ENCODE data around the gene C17orf58. TPM values are rescaled to one million over a fixed set of nuclear protein-coding genes. Genes with fewer than 3 reads are reported as not detected.

Gene C17orf58
- total and polyA plus RNA-seq, 2 of the 4 experiments (the other 2 are of a cell fraction) = 7.2 to 10.2 TPM

DNA sequence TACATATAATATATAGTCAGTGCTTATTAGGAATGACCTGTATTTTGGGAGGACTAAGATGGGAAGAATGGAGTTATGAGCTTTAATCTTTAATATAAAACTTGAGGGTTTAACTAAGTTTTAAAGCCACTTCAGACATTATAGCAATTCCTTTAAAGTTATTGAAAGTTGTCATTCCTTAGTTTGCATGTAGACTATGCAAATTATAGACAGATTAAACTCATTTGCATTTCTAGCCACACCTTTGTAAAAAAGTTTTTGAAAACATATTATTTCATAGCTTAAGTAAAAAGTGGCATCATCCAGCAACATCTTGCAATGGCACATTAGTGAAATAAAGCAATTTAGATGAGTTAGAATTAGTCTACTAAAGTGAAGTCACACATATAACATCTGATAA is 49.8 kb downstream of the C17orf58 start:
- BruUV-seq (replicated peaks) = no TSS peak
- TF ChIP-seq RAD21 (IDR thresholded peaks at IDR 0.05; ENCODE audit: low read length) = no peak
- TF ChIP-seq RFX5 (IDR thresholded peaks at IDR 0.05; ENCODE audit: low read depth, low read length) = no peak
- TF ChIP-seq, protein P1, sequence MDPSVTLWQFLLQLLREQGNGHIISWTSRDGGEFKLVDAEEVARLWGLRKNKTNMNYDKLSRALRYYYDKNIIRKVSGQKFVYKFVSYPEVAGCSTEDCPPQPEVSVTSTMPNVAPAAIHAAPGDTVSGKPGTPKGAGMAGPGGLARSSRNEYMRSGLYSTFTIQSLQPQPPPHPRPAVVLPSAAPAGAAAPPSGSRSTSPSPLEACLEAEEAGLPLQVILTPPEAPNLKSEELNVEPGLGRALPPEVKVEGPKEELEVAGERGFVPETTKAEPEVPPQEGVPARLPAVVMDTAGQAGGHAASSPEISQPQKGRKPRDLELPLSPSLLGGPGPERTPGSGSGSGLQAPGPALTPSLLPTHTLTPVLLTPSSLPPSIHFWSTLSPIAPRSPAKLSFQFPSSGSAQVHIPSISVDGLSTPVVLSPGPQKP (IDR thresholded peaks at IDR 0.05; ENCODE audit: borderline replicate concordance, low read depth, low read length) = no peak
- TF ChIP-seq, protein P2, sequence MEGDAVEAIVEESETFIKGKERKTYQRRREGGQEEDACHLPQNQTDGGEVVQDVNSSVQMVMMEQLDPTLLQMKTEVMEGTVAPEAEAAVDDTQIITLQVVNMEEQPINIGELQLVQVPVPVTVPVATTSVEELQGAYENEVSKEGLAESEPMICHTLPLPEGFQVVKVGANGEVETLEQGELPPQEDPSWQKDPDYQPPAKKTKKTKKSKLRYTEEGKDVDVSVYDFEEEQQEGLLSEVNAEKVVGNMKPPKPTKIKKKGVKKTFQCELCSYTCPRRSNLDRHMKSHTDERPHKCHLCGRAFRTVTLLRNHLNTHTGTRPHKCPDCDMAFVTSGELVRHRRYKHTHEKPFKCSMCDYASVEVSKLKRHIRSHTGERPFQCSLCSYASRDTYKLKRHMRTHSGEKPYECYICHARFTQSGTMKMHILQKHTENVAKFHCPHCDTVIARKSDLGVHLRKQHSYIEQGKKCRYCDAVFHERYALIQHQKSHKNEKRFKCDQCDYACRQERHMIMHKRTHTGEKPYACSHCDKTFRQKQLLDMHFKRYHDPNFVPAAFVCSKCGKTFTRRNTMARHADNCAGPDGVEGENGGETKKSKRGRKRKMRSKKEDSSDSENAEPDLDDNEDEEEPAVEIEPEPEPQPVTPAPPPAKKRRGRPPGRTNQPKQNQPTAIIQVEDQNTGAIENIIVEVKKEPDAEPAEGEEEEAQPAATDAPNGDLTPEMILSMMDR (conservative IDR thresholded peaks at IDR 0.05; ENCODE audit: low read depth, low read length) = no peak
- TF ChIP-seq POLR2A (IDR thresholded peaks at IDR 0.05; ENCODE audit: low read depth, low read length) = no peak
- TF ChIP-seq CHD1 (IDR thresholded peaks at IDR 0.05; ENCODE audit: low read depth, low read length) = no peak
- no peak for TF ChIP-seq FOS (IDR thresholded peaks at IDR 0.05; ENCODE audit: low read depth, low read length)
- no peak for TF ChIP-seq MXI1 (IDR thresholded peaks at IDR 0.05; ENCODE audit: borderline replicate concordance, low read depth, low read length)
- TF ChIP-seq SMC3 (IDR thresholded peaks at IDR 0.05; ENCODE audit: low read depth, low read length) = no peak
- no peak for TF ChIP-seq MAFK (IDR thresholded peaks at IDR 0.05; ENCODE audit: low read depth, low read length)
- TF ChIP-seq BHLHE40 (IDR thresholded peaks at IDR 0.05; ENCODE audit: low read depth, low read length) = no peak
- TF ChIP-seq MAZ (IDR thresholded peaks at IDR 0.05; ENCODE audit: borderline replicate concordance, low read depth, low read length) = no peak
- no peak for TF ChIP-seq CEBPB (IDR thresholded peaks at IDR 0.05; ENCODE audit: low read depth, low read length)
- no peak for TF ChIP-seq NFE2L2 (IDR thresholded peaks at IDR 0.05; ENCODE audit: low read depth, low read length)
- TF ChIP-seq, protein P3, sequence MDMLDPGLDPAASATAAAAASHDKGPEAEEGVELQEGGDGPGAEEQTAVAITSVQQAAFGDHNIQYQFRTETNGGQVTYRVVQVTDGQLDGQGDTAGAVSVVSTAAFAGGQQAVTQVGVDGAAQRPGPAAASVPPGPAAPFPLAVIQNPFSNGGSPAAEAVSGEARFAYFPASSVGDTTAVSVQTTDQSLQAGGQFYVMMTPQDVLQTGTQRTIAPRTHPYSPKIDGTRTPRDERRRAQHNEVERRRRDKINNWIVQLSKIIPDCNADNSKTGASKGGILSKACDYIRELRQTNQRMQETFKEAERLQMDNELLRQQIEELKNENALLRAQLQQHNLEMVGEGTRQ (IDR thresholded peaks at IDR 0.05; ENCODE audit: low read depth, low read length) = no peak
- no peak overlapping the region for H2BK120ac ChIP-seq (ENCODE audit: low read depth, low read length)
- intact Hi-C loops (cut with micrococcal nuclease) = no loop called here
- no peak overlapping the region for H4K8ac ChIP-seq (ENCODE audit: low read depth in 2 of 2, low read length in 2 of 2)
- ChIA-PET POLR2A (ENCODE audit: unreplicated experiment) (no interaction called here), CTCF (no interaction called here)
- no peak overlapping the region for H2BK15ac ChIP-seq (ENCODE audit: low read depth, low read length)
- H3K27me3 ChIP-seq (ENCODE audit: control insufficient read depth, insufficient read depth, low read length) = no peaks in the 10 kb centered on the region
- H3K9me1 ChIP-seq (ENCODE audit: insufficient read depth, low read length) = 0 out of 2 replicates have a peak, but pooled peaks cover 3% of the 10 kb centered on the region
- H3K23ac ChIP-seq (ENCODE audit: low read depth, low read length) = no peak overlapping the region
- in situ Hi-C loops (cut with MboI; ENCODE audit: low sequenced_read_pairs) = no loop called here
- H3K9ac ChIP-seq (ENCODE audit: low read depth, low read length) = no peak overlapping the region
- H2BK5ac ChIP-seq (ENCODE audit: low read depth, low read length, poor library complexity, severe bottlenecking) = no peak overlapping the region
- dilution Hi-C loops (cut with HindIII; ENCODE audit: low sequenced_read_pairs, unreplicated experiment) = no loop called here
- H3K4me3 ChIP-seq (ENCODE audit: insufficient read depth, low read depth, low read length) = no peak overlapping the region
- H4K91ac ChIP-seq (ENCODE audit: insufficient read depth, low read depth, low read length) = no peak overlapping the region
- H3K9me3 ChIP-seq (ENCODE audit: control insufficient read depth, insufficient read depth, low read length) = no peaks in the 10 kb centered on the region
- H3K27ac ChIP-seq (ENCODE audit: insufficient read depth, low read length) = no peak overlapping the region
- no peak for ATAC-seq (ENCODE audit: low read depth)
- H3K56ac ChIP-seq (ENCODE audit: extremely low read depth, insufficient read depth, low read length) = no peak overlapping the region
- no peaks in the 10 kb centered on the region for H4K20me1 ChIP-seq (ENCODE audit: insufficient read depth, low read length)
- H2BK20ac ChIP-seq (ENCODE audit: low read depth, low read length) = no peak overlapping the region
- no peak overlapping the region for H3K4me2 ChIP-seq (ENCODE audit: low read depth, low read length)
- H2AK5ac ChIP-seq (ENCODE audit: low read depth, low read length) = no peak overlapping the region
- H3K4me1 ChIP-seq (ENCODE audit: control insufficient read depth, insufficient read depth, low read length) = no peaks in the 10 kb centered on the region
- no peak overlapping the region for H3K14ac ChIP-seq (replicated peaks; ENCODE audit: low read depth, low read length)
- no peaks in the 10 kb centered on the region for H3K79me1 ChIP-seq (ENCODE audit: low read depth in 1 of 2, low read length in 2 of 2)
- H2AK9ac ChIP-seq (replicated peaks; ENCODE audit: low read depth, low read length, poor library complexity) = no peak overlapping the region
- peaks cover 56% of the 10 kb centered on the region for H3K36me3 ChIP-seq (ENCODE audit: control insufficient read depth, insufficient read depth, low read length)
- H3K4ac ChIP-seq (ENCODE audit: low read depth, low read length) = no peak overlapping the region
- no peak overlapping the region for H4K5ac ChIP-seq (ENCODE audit: low read depth, low read length)
- no peak for DNase-seq
- no peak overlapping the region for H3K18ac ChIP-seq (ENCODE audit: low read depth, low read length)
- no peak overlapping the region for H2AFZ ChIP-seq (replicated peaks; ENCODE audit: low read length, poor library complexity)

Data from IMR-90 (cell line).